Activated CD4-positive, CD25-positive, alpha-beta regulatory T cell treated with anti-CD3 and anti-CD28 coated beads, Interleukin-2, amount 50 U/mL, for 24 hours (primary cell): ENCODE measurements around the gene TAF12.
A peak's percentile ranks its signal among the peaks of the same experiment; 100 is the strongest.
"Not testable (repeated sequence)": the region's sequence is repeated elsewhere in the genome, so short reads cannot be mapped to it uniquely, and the experiment has no call there.

Experiments used
- ATAC-seq, 2 donors: fragments of 150-1000 bp; cut with Tn5 transposase; one replicate each; pipeline ENCODE4 v1.10.0; 2021; ENCODE audit warnings: mild to moderate bottlenecking in 1 of 2, moderate library complexity in 1 of 2

TAF12 gene

GRCh38 chr1:28580722-28581530, 61.9 kb downstream of the TAF12 start:
- ATAC-seq, result peak; percentile 39

- no peak for ATAC-seq
These were observed 63.5 kb downstream of the TAF12 start for GRCh38 chr1:28579401-28579800.

GRCh38 chr1:28578696-28579218, 64.1 kb downstream of the TAF12 start:
- no peak for ATAC-seq

- no peak for ATAC-seq
These were observed 64.9 kb downstream of the TAF12 start for GRCh38 chr1:28577738-28578536.

- no peak for ATAC-seq
These were observed 65.7 kb downstream of the TAF12 start for GRCh38 chr1:28577052-28577678.

GRCh38 chr1:28573564-28573963, 69.3 kb downstream of the TAF12 start:
- ATAC-seq, result no peak

- ATAC-seq, result not testable (repeated sequence)
These were observed 70.0 kb downstream of the TAF12 start for GRCh38 chr1:28572891-28573290.

GRCh38 chr1:28571911-28572310, 71.0 kb downstream of the TAF12 start:
- no peak for ATAC-seq

- no peak for ATAC-seq
These were observed 75.9 kb downstream of the TAF12 start for GRCh38 chr1:28566931-28567330.

- no peak for ATAC-seq
These were observed 77.1 kb downstream of the TAF12 start for GRCh38 chr1:28565726-28566125.

- ATAC-seq, result no peak
These were observed 77.8 kb downstream of the TAF12 start for GRCh38 chr1:28565040-28565439.

GRCh38 chr1:28564310-28564709, 78.6 kb downstream of the TAF12 start:
- no peak for ATAC-seq

GRCh38 chr1:28560886-28561285, 82.0 kb downstream of the TAF12 start:
- no peak for ATAC-seq
